Measurements from ENCODE around the gene ECSIT.

The ECSIT gene

GRCh38 chr19:11539495-11540365 is 10.8 kb upstream of the ECSIT start:
- Histone ChIP-seq H3K4me2 (ENCODE audit: low read depth, low read length, poor library complexity, severe bottlenecking) (no peak overlapping the region), H4K20me1 (ENCODE audit: insufficient read depth, low read length, poor library complexity, severe bottlenecking) (no peaks in the 10 kb centered on the region), H3K9me3 (ENCODE audit: insufficient read depth, low read depth, low read length) (no peaks in the 10 kb centered on the region), H3K9me2 (replicated peaks; ENCODE audit: low read depth, low read length) (no peaks in the 10 kb centered on the region), H3K4me1 (ENCODE audit: insufficient read depth, low read length, poor library complexity, severe bottlenecking) (no peaks in the 10 kb centered on the region), H3K79me2 (ENCODE audit: insufficient read depth, low read length) (no peaks in the 10 kb centered on the region), H2AFZ (ENCODE audit: low read length) (no peak overlapping the region), H3F3A (ENCODE audit: low read depth) (no peaks in the 10 kb centered on the region), H3K27me3 (ENCODE audit: insufficient read depth, low read length, poor library complexity, severe bottlenecking) (no peaks in the 10 kb centered on the region), H3K36me3 (ENCODE audit: insufficient read depth, low read length) (no peaks in the 10 kb centered on the region), H3K4me3 (ENCODE audit: low read length, poor library complexity, severe bottlenecking) (no peak overlapping the region), H3K9ac (ENCODE audit: low read depth, low read length, poor library complexity, severe bottlenecking) (no peak overlapping the region)
- TF ChIP-seq EZH2phosphoT487 (IDR thresholded peaks at IDR 0.05; ENCODE audit: borderline replicate concordance): no peak
- TF ChIP-seq, protein P1, sequence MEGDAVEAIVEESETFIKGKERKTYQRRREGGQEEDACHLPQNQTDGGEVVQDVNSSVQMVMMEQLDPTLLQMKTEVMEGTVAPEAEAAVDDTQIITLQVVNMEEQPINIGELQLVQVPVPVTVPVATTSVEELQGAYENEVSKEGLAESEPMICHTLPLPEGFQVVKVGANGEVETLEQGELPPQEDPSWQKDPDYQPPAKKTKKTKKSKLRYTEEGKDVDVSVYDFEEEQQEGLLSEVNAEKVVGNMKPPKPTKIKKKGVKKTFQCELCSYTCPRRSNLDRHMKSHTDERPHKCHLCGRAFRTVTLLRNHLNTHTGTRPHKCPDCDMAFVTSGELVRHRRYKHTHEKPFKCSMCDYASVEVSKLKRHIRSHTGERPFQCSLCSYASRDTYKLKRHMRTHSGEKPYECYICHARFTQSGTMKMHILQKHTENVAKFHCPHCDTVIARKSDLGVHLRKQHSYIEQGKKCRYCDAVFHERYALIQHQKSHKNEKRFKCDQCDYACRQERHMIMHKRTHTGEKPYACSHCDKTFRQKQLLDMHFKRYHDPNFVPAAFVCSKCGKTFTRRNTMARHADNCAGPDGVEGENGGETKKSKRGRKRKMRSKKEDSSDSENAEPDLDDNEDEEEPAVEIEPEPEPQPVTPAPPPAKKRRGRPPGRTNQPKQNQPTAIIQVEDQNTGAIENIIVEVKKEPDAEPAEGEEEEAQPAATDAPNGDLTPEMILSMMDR (conservative IDR thresholded peaks at IDR 0.05; ENCODE audit: low read length): no peak

DNA sequence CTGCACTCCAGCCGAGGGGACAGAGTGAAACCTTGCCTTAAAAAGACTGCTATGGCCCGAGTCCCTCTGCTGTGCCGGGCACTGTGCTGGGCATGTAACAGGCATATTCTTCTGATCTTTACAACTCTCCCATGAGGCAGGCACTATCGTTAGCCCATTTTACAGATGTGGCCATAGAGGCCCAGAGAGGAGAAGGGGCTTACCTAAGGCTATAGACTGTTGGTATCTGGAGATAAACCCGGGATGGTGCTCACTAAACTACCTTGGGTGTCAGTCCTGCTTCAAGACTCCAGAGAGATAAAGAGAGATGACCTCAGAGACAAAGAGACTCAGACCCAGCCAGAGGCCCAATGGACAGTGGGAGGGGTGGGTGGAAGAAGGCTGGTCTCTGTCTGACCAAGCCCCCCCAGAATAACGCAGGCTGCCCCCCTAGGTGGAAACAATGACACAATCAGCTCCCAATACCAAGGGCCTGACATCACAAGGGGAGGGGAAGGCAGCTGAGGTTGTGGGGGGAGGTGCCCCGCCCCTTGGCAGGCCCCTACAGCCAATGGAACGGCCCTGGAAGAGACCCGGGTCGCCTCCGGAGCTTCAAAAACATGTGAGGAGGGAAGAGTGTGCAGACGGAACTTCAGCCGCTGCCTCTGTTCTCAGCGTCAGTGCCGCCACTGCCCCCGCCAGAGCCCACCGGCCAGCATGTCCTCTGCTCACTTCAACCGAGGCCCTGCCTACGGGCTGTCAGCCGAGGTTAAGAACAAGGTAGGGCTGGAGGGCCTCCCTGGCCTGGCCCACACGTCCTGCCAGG is 9.5 kb upstream of the ECSIT start, which contains the start of gene CNN1:
CNN1 (plus strand) TSS at position 620 of the 805 bp plus-strand sequence; CDS start at position 697, 77 bp downstream.
- Histone ChIP-seq H4K20me1 (ENCODE audit: insufficient read depth, low read length, poor library complexity, severe bottlenecking) (no peaks in the 10 kb centered on the region), H3K4me3 (ENCODE audit: low read length, poor library complexity, severe bottlenecking) (no peak within 1 kb of the TSS), H3K9ac (ENCODE audit: low read depth, low read length, poor library complexity, severe bottlenecking) (no peak within 1 kb of the TSS), H3K79me2 (ENCODE audit: insufficient read depth, low read length) (no peaks in the 10 kb centered on the region), H3K4me2 (ENCODE audit: low read depth, low read length, poor library complexity, severe bottlenecking) (no peak within 1 kb of the TSS), H3K27me3 (ENCODE audit: insufficient read depth, low read length, poor library complexity, severe bottlenecking) (no peaks in the 10 kb centered on the region), H3K9me2 (replicated peaks; ENCODE audit: low read depth, low read length) (no peaks in the 10 kb centered on the region), H3K4me1 (ENCODE audit: insufficient read depth, low read length, poor library complexity, severe bottlenecking) (no peaks in the 10 kb centered on the region), H3F3A (ENCODE audit: low read depth) (no peaks in the 10 kb centered on the region), H2AFZ (ENCODE audit: low read length) (no peak within 1 kb of the TSS), H3K36me3 (ENCODE audit: insufficient read depth, low read length) (no peaks in the 10 kb centered on the region), H3K9me3 (ENCODE audit: insufficient read depth, low read depth, low read length) (no peaks in the 10 kb centered on the region)
- TF ChIP-seq EZH2phosphoT487 (IDR thresholded peaks at IDR 0.05; ENCODE audit: borderline replicate concordance): no peak
- TF ChIP-seq, protein P1 (conservative IDR thresholded peaks at IDR 0.05; ENCODE audit: low read length): no peak

DNA sequence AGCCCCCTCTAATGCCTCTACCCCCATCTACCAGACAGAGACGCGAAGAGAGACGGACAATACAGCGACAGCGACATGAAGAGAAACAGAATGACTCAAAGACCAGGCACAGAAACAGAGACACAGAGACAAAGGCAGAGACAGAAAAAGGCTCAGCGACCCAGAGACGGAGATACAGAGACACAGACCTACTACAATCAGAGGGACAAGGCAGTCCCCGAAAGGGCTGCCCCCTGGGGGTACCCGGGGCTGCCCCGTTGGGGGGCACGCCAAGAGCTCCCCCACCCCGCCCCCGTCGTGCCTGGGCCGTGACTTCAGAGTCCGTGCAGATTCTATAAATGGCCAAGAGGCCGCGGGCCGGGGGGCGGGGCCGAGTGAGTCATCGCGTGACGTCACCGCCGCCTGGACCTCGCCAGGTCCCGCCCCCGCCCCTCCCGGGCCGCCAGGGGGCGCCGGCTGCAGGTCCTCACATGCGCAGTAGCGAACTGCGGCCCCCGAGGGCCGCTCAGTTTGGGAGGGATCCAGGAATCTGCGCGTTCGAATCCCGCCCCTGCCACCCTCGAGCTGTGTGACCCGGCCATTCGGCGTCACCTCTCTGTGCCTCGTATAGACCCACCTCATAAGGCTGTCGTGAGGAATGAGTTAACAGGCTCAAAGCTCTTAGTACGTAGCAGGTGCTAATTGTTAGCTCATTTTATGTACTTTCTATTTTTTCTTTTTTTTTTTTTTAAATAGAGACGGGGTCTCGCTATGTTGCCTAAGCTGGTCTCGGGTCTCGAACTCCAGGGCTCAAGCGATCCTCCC is 7.1 kb upstream of the ECSIT start:
- H3K36me3 ChIP-seq (ENCODE audit: insufficient read depth, low read length): no peaks in the 10 kb centered on the region
- H3K9me3 ChIP-seq (ENCODE audit: insufficient read depth, low read depth, low read length): no peaks in the 10 kb centered on the region
- H3K4me3 ChIP-seq (ENCODE audit: low read length, poor library complexity, severe bottlenecking): no peak overlapping the region
- H3K9me2 ChIP-seq (replicated peaks; ENCODE audit: low read depth, low read length): no peaks in the 10 kb centered on the region
- no peak overlapping the region for H3K9ac ChIP-seq (ENCODE audit: low read depth, low read length, poor library complexity, severe bottlenecking)
- no peaks in the 10 kb centered on the region for H3K79me2 ChIP-seq (ENCODE audit: insufficient read depth, low read length)
- no peak overlapping the region for H3K4me2 ChIP-seq (ENCODE audit: low read depth, low read length, poor library complexity, severe bottlenecking)
- H3F3A ChIP-seq (ENCODE audit: low read depth): no peaks in the 10 kb centered on the region
- TF ChIP-seq, protein P1 (conservative IDR thresholded peaks at IDR 0.05; ENCODE audit: low read length): peak; percentile 46
- TF ChIP-seq EZH2phosphoT487 (IDR thresholded peaks at IDR 0.05; ENCODE audit: borderline replicate concordance): no peak
- H3K27me3 ChIP-seq (ENCODE audit: insufficient read depth, low read length, poor library complexity, severe bottlenecking): no peaks in the 10 kb centered on the region
- H4K20me1 ChIP-seq (ENCODE audit: insufficient read depth, low read length, poor library complexity, severe bottlenecking): no peaks in the 10 kb centered on the region
- H3K4me1 ChIP-seq (ENCODE audit: insufficient read depth, low read length, poor library complexity, severe bottlenecking): no peaks in the 10 kb centered on the region
- H2AFZ ChIP-seq (ENCODE audit: low read length): no peak overlapping the region

Data from Loucy (cell line).